IMR-90 (cell line): Measurements from ENCODE around the gene TRIM33. TPM values are rescaled to one million over a fixed set of nuclear protein-coding genes. Genes with fewer than 3 reads are reported as not detected.

Source experiments
- ATAC-seq: fragments of 200-7000 bp; cut with Tn5 transposase; 2 replicates; pipeline ENCODE4 v1.9.1; 2020; ENCODE audit warnings: low read depth, mild to moderate bottlenecking, moderate library complexity
- BruUV-seq: library from RNA; stranded (reverse); fragments of 400-500 nt; replicated peaks from 2 replicates; lab custom pipeline; 2021; lab: Mats Ljungman, UMichigan
- CTCF ChIA-PET: fragments of 300-600 bp; formaldehyde crosslinking; extraction: SDS; loops from one replicate; lab custom pipeline; 2021; ENCODE audit warnings: antibody characterized with exemption; lab: Yijun Ruan, JAX
- POLR2A ChIA-PET: fragments of 300-600 bp; sonication (Branson Sonifier 250); formaldehyde crosslinking; loops from one replicate; lab custom pipeline; 2022; ENCODE audit warnings: antibody characterized with exemption; ENCODE audit not compliant: unreplicated experiment; lab: Charles Lee
- DNase-seq: peaks from one replicate; pipeline ENCODE4 v3.0.0; 2013
- H2AFZ ChIP-seq: replicated peaks from 2 replicates; pipeline ENCODE3; 2013; ENCODE audit warnings: low read length, mild to moderate bottlenecking; ENCODE audit not compliant: poor library complexity
- H2AK5ac ChIP-seq: 2 replicates; pipeline ENCODE4 v1.6.1; 2013; ENCODE audit warnings: low read depth, low read length, inconsistent platforms
- H2AK9ac ChIP-seq: replicated peaks from 2 replicates; pipeline ENCODE3; 2013; ENCODE audit warnings: mild to moderate bottlenecking, low read depth, low read length, moderate library complexity; ENCODE audit not compliant: poor library complexity
- H2BK120ac ChIP-seq: 2 replicates; pipeline ENCODE4 v1.6.1; 2013; ENCODE audit warnings: low read depth, low read length, inconsistent platforms
- H2BK15ac ChIP-seq: 3 replicates; pipeline ENCODE4 v1.6.1; 2013; ENCODE audit warnings: low read depth, low read length, inconsistent platforms
- H2BK20ac ChIP-seq: 2 replicates; pipeline ENCODE4 v1.6.1; 2013; ENCODE audit warnings: low read depth, mild to moderate bottlenecking, inconsistent platforms, low read length, moderate library complexity
- H2BK5ac ChIP-seq: 2 replicates; pipeline ENCODE4 v1.6.1; 2013; ENCODE audit warnings: mild to moderate bottlenecking, low read depth, low read length, inconsistent platforms; ENCODE audit not compliant: poor library complexity, severe bottlenecking
- H3K14ac ChIP-seq: replicated peaks from 2 replicates; pipeline ENCODE4 v1.6.1; 2013; ENCODE audit warnings: low read depth, low read length, inconsistent platforms
- H3K18ac ChIP-seq: 2 replicates; pipeline ENCODE4 v1.6.1; 2013; ENCODE audit warnings: low read depth, low read length, control low read depth
- H3K23ac ChIP-seq: 2 replicates; pipeline ENCODE4 v1.6.1; 2013; ENCODE audit warnings: low read depth, low read length, inconsistent platforms
- H3K27ac ChIP-seq: 2 replicates; pipeline ENCODE4 v1.5.1; 2013; ENCODE audit warnings: mild to moderate bottlenecking, control low read depth, low read length; ENCODE audit not compliant: insufficient read depth
- H3K27me3 ChIP-seq: 2 replicates; pipeline ENCODE4 v1.6.1; 2013; ENCODE audit warnings: low read length; ENCODE audit not compliant: control insufficient read depth, insufficient read depth
- H3K36me3 ChIP-seq: 2 replicates; pipeline ENCODE4 v1.6.1; 2013; ENCODE audit warnings: low read length, mixed read lengths; ENCODE audit not compliant: control insufficient read depth, insufficient read depth
- H3K4ac ChIP-seq: 2 replicates; pipeline ENCODE4 v1.6.1; 2013; ENCODE audit warnings: low read depth, low read length, inconsistent platforms
- H3K4me1 ChIP-seq: 2 replicates; pipeline ENCODE4 v1.6.1; 2013; ENCODE audit warnings: low read length, mixed read lengths; ENCODE audit not compliant: control insufficient read depth, insufficient read depth
- H3K4me2 ChIP-seq: 2 replicates; pipeline ENCODE4 v1.6.1; 2013; ENCODE audit warnings: low read depth, mild to moderate bottlenecking, control low read depth, low read length, moderate library complexity
- H3K4me3 ChIP-seq: 2 replicates; pipeline ENCODE4 v1.5.1; 2013; ENCODE audit warnings: low read depth, mild to moderate bottlenecking, control low read depth, low read length, moderate library complexity; ENCODE audit not compliant: insufficient read depth
- H3K56ac ChIP-seq: 2 replicates; pipeline ENCODE4 v1.6.1; 2013; ENCODE audit warnings: low read length, inconsistent platforms; ENCODE audit not compliant: insufficient read depth; ENCODE audit errors: extremely low read depth
- H3K79me1 ChIP-seq, 2 experiments: 2 replicates each; pipeline ENCODE4 v1.6.1; 2013; ENCODE audit warnings: low read length in 2 of 2, inconsistent platforms in 1 of 2, low read depth in 1 of 2
- H3K9ac ChIP-seq: 2 replicates; pipeline ENCODE4 v1.6.1; 2013; ENCODE audit warnings: low read depth, low read length, control low read depth
- H3K9me1 ChIP-seq: 2 replicates; pipeline ENCODE4 v1.6.1; 2013; ENCODE audit warnings: low read length, inconsistent platforms; ENCODE audit not compliant: insufficient read depth
- H3K9me3 ChIP-seq: 2 replicates; pipeline ENCODE4 v1.6.1; 2013; ENCODE audit warnings: low read length; ENCODE audit not compliant: control insufficient read depth, insufficient read depth
- H4K20me1 ChIP-seq: 2 replicates; pipeline ENCODE4 v1.6.1; 2013; ENCODE audit warnings: low read length, inconsistent platforms; ENCODE audit not compliant: insufficient read depth
- H4K5ac ChIP-seq: 2 replicates; pipeline ENCODE4 v1.6.1; 2013; ENCODE audit warnings: mild to moderate bottlenecking, low read depth, low read length, control low read depth
- H4K8ac ChIP-seq, 2 experiments: 2 replicates each; pipeline ENCODE4 v1.6.1; 2013; ENCODE audit warnings: low read depth in 2 of 2, low read length in 2 of 2, control low read depth in 1 of 2, inconsistent platforms in 1 of 2
- H4K91ac ChIP-seq: 2 replicates; pipeline ENCODE4 v1.6.1; 2013; ENCODE audit warnings: low read depth, low read length, inconsistent platforms; ENCODE audit not compliant: insufficient read depth
- BHLHE40 ChIP-seq: fragments of 150-350 bp; IDR thresholded peaks from 2 replicates; pipeline ENCODE4 v1.6.1; 2016; ENCODE audit warnings: mild to moderate bottlenecking, low read depth, low read length
- CHD1 ChIP-seq: IDR thresholded peaks from 2 replicates; pipeline ENCODE4 v1.6.1; 2012; ENCODE audit warnings: low read depth, low read length, improper control_type of control experiment
- CTCF ChIP-seq: conservative IDR thresholded peaks from 2 replicates; pipeline ENCODE4 v1.5.1; 2012; ENCODE audit warnings: mild to moderate bottlenecking, low read depth, low read length, improper control_type of control experiment
- FOS ChIP-seq: fragments of 150-350 bp; IDR thresholded peaks from 2 replicates; pipeline ENCODE4 v1.6.1; 2016; ENCODE audit warnings: low read depth, low read length
- MAFK ChIP-seq: IDR thresholded peaks from 2 replicates; pipeline ENCODE4 v1.6.1; 2012; ENCODE audit warnings: low read depth, low read length, improper control_type of control experiment
- MAZ ChIP-seq: IDR thresholded peaks from 2 replicates; pipeline ENCODE4 v1.6.1; 2012; ENCODE audit warnings: low read depth, mild to moderate bottlenecking, low read length, improper control_type of control experiment, moderate library complexity, borderline replicate concordance
- MXI1 ChIP-seq: IDR thresholded peaks from 2 replicates; pipeline ENCODE4 v1.6.1; 2012; ENCODE audit warnings: low read depth, mild to moderate bottlenecking, low read length, moderate library complexity, borderline replicate concordance
- NFE2L2 ChIP-seq: fragments of 150-350 bp; IDR thresholded peaks from 2 replicates; pipeline ENCODE4 v1.6.1; 2016; ENCODE audit warnings: low read depth, mild to moderate bottlenecking, low read length
- RFX5 ChIP-seq: IDR thresholded peaks from 2 replicates; pipeline ENCODE4 v1.8.0; 2012; ENCODE audit warnings: low read depth, mild to moderate bottlenecking, low read length, moderate library complexity
- WGBS, 2 experiments: methylation state at CpG; one replicate each; pipeline versions ENCODE4 v1.1.5 to v1.1.7; 2013; ENCODE audit warnings: missing lambda C conversion rate in 2 of 2; ENCODE audit not compliant: insufficient read length in 1 of 2; ENCODE audit errors: extremely low coverage in 2 of 2; 5-methylcytosine and 5-hydroxymethylcytosine counted together
- dilution Hi-C: fragments of 300-500 bp; cut with HindIII; formaldehyde crosslinking; loops from one replicate; pipeline ENCODE4 v1.14.3; 2018; ENCODE audit warnings: low sequenced_read_pairs; ENCODE audit not compliant: unreplicated experiment
- in situ Hi-C: fragments of 300-500 bp; cut with MboI; formaldehyde crosslinking; loops from 3 replicates; pipeline ENCODE4 v1.14.3; 2019; ENCODE audit warnings: low sequenced_read_pairs, inconsistent platforms, mixed read lengths
- intact Hi-C: fragments of 100-400 bp; cut with micrococcal nuclease; formaldehyde crosslinking; loops from 2 replicates; pipeline ENCODE4 v1.10.0; 2022
- polyA plus RNA-seq, 3 experiments: library from polyadenylated mRNA; depleted of rRNA; stranded (reverse); fragments of >200 nt; gene quantifications; 2 replicates each; pipeline ENCODE4 v1.2.3, GENCODE V29; 2012; ENCODE audit warnings: low replicate concordance in 1 of 3
- total RNA-seq: library from RNA; depleted of rRNA; stranded (reverse); fragments of >200 nt; gene quantifications from 2 replicates; pipeline ENCODE4 v1.2.3, GENCODE V29; 2012

TRIM33 gene
- total and polyA plus RNA-seq, 2 of the 4 experiments (the other 2 are of a cell fraction) = 9.5 to 40.1 TPM

- no peaks in the 10 kb centered on the region for H3K27me3 ChIP-seq
- no TSS peak for BruUV-seq
- no peaks in the 10 kb centered on the region for H3K4me1 ChIP-seq
- no peak overlapping the region for H2BK5ac ChIP-seq
- H3K4me2 ChIP-seq = no peak overlapping the region
- in situ Hi-C loops = no loop called here
- no peak overlapping the region for H4K91ac ChIP-seq
- no peak for ATAC-seq
- no peak overlapping the region for H3K9ac ChIP-seq
- H2AFZ ChIP-seq = no peak overlapping the region
- H4K5ac ChIP-seq = no peak overlapping the region; the same call in 1 of the 2 replicates
- dilution Hi-C loops = no loop called here
- no peak overlapping the region for H2AK5ac ChIP-seq
- no peaks in the 10 kb centered on the region for H3K9me1 ChIP-seq
- H4K8ac ChIP-seq = no peak overlapping the region
- WGBS, 2 experiments = 91% methylated on average over 11 of the region's 15 CpGs; no CpG with 5 or more reads in 1 of the 2 experiments
- no peak overlapping the region for H3K4me3 ChIP-seq
- intact Hi-C loops = no loop called here
- ChIA-PET CTCF (no interaction called here), POLR2A (no interaction called here)
- H2BK20ac ChIP-seq = no peak overlapping the region
- H3K79me1 ChIP-seq = no peaks in the 10 kb centered on the region
- H2BK120ac ChIP-seq = no peak overlapping the region
- peaks cover 4% of the 10 kb centered on the region for H3K9me3 ChIP-seq
- no peak overlapping the region for H3K56ac ChIP-seq
- H3K36me3 ChIP-seq = no peaks in the 10 kb centered on the region
- H2BK15ac ChIP-seq = no peak overlapping the region
- H3K14ac ChIP-seq = no peak overlapping the region
- no peak overlapping the region for H2AK9ac ChIP-seq
- DNase-seq = no peak
- H3K27ac ChIP-seq = no peak overlapping the region
- no peaks in the 10 kb centered on the region for H4K20me1 ChIP-seq
- H3K18ac ChIP-seq = no peak overlapping the region
- TF ChIP-seq CHD1 (no peak), MAFK (no peak), MAZ (no peak), CTCF (no peak), BHLHE40 (no peak), RFX5 (no peak), MXI1 (no peak), FOS (no peak), NFE2L2 (no peak)
- no peak overlapping the region for H3K23ac ChIP-seq
- H3K4ac ChIP-seq = no peak overlapping the region
These were observed 142.3 kb downstream of the TRIM33 start for GRCh38 chr1:114368560-114369255.
